ENCODE results near the gene MS4A3. TPM values are rescaled to one million over a fixed set of nuclear protein-coding genes. Genes with fewer than 3 reads are reported as not detected.
"Not testable (repeated sequence)": the region's sequence is repeated elsewhere in the genome, so short reads cannot be mapped to it uniquely, and the experiment has no call there.

The MS4A3 gene
- total RNA-seq, 1 donor from 2014 or later: 6.8 TPM

DNA sequence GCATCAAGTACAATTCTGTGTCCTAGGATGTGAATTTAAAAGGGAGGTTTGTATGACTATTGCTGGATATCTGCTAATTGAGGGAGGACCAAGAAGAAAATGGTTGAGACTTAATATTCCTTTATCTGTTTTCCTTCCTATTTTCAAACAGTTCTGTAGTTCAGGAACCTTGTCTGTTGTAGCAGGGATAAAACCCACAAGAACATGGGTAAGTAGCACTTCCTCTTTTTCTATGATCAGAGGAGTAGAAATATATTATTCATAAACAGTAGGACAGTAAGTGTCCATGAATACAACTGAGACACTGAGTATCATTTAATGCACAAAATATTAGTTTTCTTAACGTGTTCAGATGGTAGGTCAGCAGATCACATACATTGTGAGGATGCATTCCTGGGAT, 7.6 kb downstream of the MS4A3 start:
- H3K27ac ChIP-seq (ENCODE audit: low read depth, low read length): no peak overlapping the region
- no peaks in the 10 kb centered on the region for H3K4me1 ChIP-seq (ENCODE audit: control insufficient read depth in 3 of 3, insufficient read depth in 3 of 3, low read length in 3 of 3)
- no peaks in the 10 kb centered on the region for H3K27me3 ChIP-seq (ENCODE audit: control insufficient read depth in 3 of 3, insufficient read depth in 3 of 3, low read length in 3 of 3)
- H3K36me3 ChIP-seq (ENCODE audit: control insufficient read depth in 3 of 3, insufficient read depth in 3 of 3, low read length in 3 of 3): no peaks in the 10 kb centered on the region
- no peak overlapping the region for H3K9ac ChIP-seq (ENCODE audit: low read depth in 1 of 3, low read length in 3 of 3)
- H3K9me3 ChIP-seq (ENCODE audit: control insufficient read depth in 3 of 3, low read length in 3 of 3): no peaks in the 10 kb centered on the region
- no peak overlapping the region for H3K4me3 ChIP-seq (ENCODE audit: low read length in 3 of 3)

DNA sequence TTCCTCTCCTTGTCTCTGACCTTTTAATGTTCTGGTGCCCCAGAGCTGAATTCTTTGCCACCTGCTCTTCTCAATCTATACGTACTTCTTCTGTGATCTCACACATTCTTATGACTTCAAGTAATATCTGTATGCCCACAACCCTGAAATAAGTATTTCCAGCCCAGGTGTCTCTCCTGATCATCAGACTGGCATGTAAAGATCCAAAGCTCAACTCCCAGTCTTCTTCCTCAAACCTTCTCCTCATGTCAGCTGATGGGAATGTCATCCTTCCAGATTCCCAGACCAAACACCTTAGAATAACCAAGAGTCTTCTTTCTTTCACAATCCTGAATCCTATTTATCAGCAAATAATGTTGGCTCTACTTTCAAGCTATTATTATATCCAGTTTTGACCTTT, 9.3 kb downstream of the MS4A3 start:
- H3K4me1 ChIP-seq (ENCODE audit: control insufficient read depth in 3 of 3, insufficient read depth in 3 of 3, low read length in 3 of 3): no peaks in the 10 kb centered on the region

DNA sequence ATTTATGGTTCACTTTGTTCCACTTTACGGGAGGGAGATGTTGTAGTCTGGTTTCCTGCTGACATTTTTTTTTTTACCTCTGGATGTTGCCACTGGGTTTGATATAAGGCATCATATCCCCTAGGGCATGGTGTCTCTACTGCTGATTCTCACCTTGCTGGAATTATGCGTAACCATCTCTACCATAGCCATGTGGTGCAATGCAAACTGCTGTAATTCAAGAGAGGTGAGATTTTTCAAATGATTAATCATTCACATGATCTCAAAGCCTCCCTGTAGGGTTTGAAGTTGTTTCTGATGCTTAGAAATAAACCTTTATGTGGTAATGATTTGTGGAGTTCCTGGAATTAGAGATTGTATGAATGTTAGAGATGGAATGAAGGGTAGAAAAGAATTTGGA, 13.0 kb downstream of the MS4A3 start:
- Histone ChIP-seq H3K36me3 (ENCODE audit: control insufficient read depth in 3 of 3, insufficient read depth in 3 of 3, low read length in 3 of 3) (no peaks in the 10 kb centered on the region), H3K4me1 (ENCODE audit: control insufficient read depth in 3 of 3, insufficient read depth in 3 of 3, low read length in 3 of 3) (no peaks in the 10 kb centered on the region), H3K9me3 (ENCODE audit: control insufficient read depth in 3 of 3, low read length in 3 of 3) (no peaks in the 10 kb centered on the region), H3K9ac (ENCODE audit: low read depth in 1 of 3, low read length in 3 of 3) (no peak overlapping the region), H3K27me3 (ENCODE audit: control insufficient read depth in 3 of 3, insufficient read depth in 3 of 3, low read length in 3 of 3) (no peaks in the 10 kb centered on the region), H3K4me3 (ENCODE audit: low read length in 3 of 3) (no peak overlapping the region), H3K27ac (ENCODE audit: low read depth, low read length) (no peak overlapping the region)

More for the DNA sequence above, 9.3 kb downstream of the MS4A3 start:
- Histone ChIP-seq H3K9me3 (ENCODE audit: control insufficient read depth in 3 of 3, low read length in 3 of 3) (no peaks in the 10 kb centered on the region), H3K4me3 (ENCODE audit: low read length in 3 of 3) (no peak overlapping the region), H3K9ac (ENCODE audit: low read depth in 1 of 3, low read length in 3 of 3) (no peak overlapping the region), H3K27ac (ENCODE audit: low read depth, low read length) (no peak overlapping the region), H3K36me3 (ENCODE audit: control insufficient read depth in 3 of 3, insufficient read depth in 3 of 3, low read length in 3 of 3) (no peaks in the 10 kb centered on the region), H3K27me3 (ENCODE audit: control insufficient read depth in 3 of 3, insufficient read depth in 3 of 3, low read length in 3 of 3) (no peaks in the 10 kb centered on the region)

DNA sequence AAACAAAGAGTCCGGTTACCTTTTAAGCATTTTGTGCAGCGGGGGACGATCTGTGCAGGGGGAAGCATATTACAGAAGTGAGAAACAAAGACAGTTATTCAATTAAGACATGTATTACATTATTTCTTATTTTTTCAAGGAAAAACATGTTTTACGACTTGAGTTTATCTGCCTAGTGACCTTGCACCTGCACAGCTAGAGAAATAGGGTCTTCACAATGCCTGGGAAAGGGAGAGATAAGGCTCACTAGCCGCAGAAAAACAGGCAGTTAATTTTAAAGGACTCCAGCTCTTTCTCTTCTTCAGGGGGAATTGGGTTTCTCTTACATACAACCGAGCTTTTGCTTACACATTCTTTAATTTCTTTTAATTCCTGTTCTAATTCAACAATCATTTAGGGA, 15.2 kb downstream of the MS4A3 start:
- not testable (repeated sequence) for H3K27ac ChIP-seq (ENCODE audit: low read depth, low read length); H3K4me3 ChIP-seq (ENCODE audit: low read length in 3 of 3); H3K4me1 ChIP-seq (ENCODE audit: control insufficient read depth in 3 of 3, insufficient read depth in 3 of 3, low read length in 3 of 3); H3K36me3 ChIP-seq (ENCODE audit: control insufficient read depth in 3 of 3, insufficient read depth in 3 of 3, low read length in 3 of 3); H3K9me3 ChIP-seq (ENCODE audit: control insufficient read depth in 3 of 3, low read length in 3 of 3); H3K9ac ChIP-seq (ENCODE audit: low read depth in 1 of 3, low read length in 3 of 3); H3K27me3 ChIP-seq (ENCODE audit: control insufficient read depth in 3 of 3, insufficient read depth in 3 of 3, low read length in 3 of 3)

DNA sequence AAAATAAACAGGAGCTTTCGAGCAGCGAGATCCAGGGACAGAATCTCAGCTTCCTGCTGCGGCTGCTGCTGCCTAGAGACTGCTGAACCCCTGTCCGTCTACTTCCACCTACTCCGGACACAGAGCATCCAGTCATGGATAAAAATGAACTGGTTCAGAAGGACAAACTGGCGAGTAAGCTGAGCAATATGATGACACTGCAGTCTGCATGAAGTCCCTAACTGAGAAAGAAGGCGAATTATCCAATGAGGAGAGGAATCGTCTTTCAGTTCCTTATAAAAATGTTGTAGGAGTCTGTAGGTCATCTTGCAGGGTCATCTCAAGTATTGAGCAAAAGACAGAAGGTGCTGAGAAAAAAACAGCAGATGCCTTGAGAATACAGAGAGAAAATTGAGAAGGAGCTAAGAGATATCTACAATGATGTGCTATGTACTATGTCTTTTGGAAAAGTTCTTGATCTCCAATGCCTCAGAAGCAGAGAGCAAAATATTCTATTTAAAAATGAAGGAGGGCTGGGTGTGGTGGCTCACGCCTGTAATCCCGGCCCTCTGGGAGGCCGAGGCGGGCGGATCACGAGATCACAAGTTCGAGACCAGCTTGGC, 20.9 kb downstream of the MS4A3 start:
- Histone ChIP-seq H3K4me3 (ENCODE audit: low read length in 3 of 3) (no peak overlapping the region), H3K9me3 (ENCODE audit: control insufficient read depth in 3 of 3, low read length in 3 of 3) (no peaks in the 10 kb centered on the region), H3K27me3 (ENCODE audit: control insufficient read depth in 3 of 3, insufficient read depth in 3 of 3, low read length in 3 of 3) (no peaks in the 10 kb centered on the region), H3K4me1 (ENCODE audit: control insufficient read depth in 3 of 3, insufficient read depth in 3 of 3, low read length in 3 of 3) (no peaks in the 10 kb centered on the region), H3K9ac (ENCODE audit: low read depth in 1 of 3, low read length in 3 of 3) (no peak overlapping the region), H3K27ac (ENCODE audit: low read depth, low read length) (no peak overlapping the region), H3K36me3 (ENCODE audit: control insufficient read depth in 3 of 3, insufficient read depth in 3 of 3, low read length in 3 of 3) (no peaks in the 10 kb centered on the region)

DNA sequence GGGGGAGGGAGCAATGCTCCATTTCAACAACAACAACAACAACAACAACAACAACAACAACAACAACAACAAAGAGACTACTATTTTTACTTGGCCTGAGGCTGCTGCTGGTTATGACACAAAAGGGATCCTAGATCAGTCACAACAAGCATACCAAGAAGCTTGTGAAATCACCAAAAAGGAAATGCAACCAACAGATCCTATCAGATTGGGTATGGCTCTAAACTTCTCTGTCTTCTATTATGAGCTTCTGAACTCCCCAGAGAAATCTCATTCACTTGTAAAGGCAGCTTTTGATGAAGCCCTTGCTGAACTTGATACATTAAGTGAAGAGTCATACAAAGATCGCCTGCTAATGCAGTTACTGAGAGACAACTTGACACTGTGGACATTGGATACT, 21.5 kb downstream of the MS4A3 start:
- H3K4me3 ChIP-seq (ENCODE audit: low read length in 3 of 3): no peak overlapping the region
- no peak overlapping the region for H3K27ac ChIP-seq (ENCODE audit: low read depth, low read length)
- no peak overlapping the region for H3K9ac ChIP-seq (ENCODE audit: low read depth in 1 of 3, low read length in 3 of 3)
- H3K27me3 ChIP-seq (ENCODE audit: control insufficient read depth in 3 of 3, insufficient read depth in 3 of 3, low read length in 3 of 3): no peaks in the 10 kb centered on the region
- no peaks in the 10 kb centered on the region for H3K4me1 ChIP-seq (ENCODE audit: control insufficient read depth in 3 of 3, insufficient read depth in 3 of 3, low read length in 3 of 3)
- no peaks in the 10 kb centered on the region for H3K36me3 ChIP-seq (ENCODE audit: control insufficient read depth in 3 of 3, insufficient read depth in 3 of 3, low read length in 3 of 3)
- no peaks in the 10 kb centered on the region for H3K9me3 ChIP-seq (ENCODE audit: control insufficient read depth in 3 of 3, low read length in 3 of 3)

DNA sequence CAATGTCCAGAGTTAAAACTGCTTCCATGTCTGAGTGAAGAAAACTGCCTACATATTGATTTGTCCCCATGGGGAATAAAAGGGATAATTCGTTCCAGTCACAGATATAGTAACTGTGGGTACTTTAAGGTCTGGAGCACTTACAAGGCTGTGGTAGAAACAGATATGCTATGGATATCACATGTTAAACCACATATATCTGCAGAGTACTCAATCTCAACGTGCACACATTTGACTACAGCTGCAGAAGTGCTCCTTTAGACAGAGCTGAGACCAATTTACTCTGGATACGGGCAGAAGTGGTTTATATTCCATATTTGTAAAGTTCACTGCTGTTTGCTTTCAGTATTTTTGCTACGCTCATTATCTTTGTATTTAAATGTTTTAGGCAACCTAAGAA, 22.3 kb downstream of the MS4A3 start:
- Histone ChIP-seq H3K27ac (ENCODE audit: low read depth, low read length) (no peak overlapping the region), H3K27me3 (ENCODE audit: control insufficient read depth in 3 of 3, insufficient read depth in 3 of 3, low read length in 3 of 3) (no peaks in the 10 kb centered on the region), H3K9ac (ENCODE audit: low read depth in 1 of 3, low read length in 3 of 3) (no peak overlapping the region), H3K4me1 (ENCODE audit: control insufficient read depth in 3 of 3, insufficient read depth in 3 of 3, low read length in 3 of 3) (no peaks in the 10 kb centered on the region), H3K9me3 (ENCODE audit: control insufficient read depth in 3 of 3, low read length in 3 of 3) (no peaks in the 10 kb centered on the region), H3K4me3 (ENCODE audit: low read length in 3 of 3) (no peak overlapping the region), H3K36me3 (ENCODE audit: control insufficient read depth in 3 of 3, insufficient read depth in 3 of 3, low read length in 3 of 3) (no peaks in the 10 kb centered on the region)

DNA sequence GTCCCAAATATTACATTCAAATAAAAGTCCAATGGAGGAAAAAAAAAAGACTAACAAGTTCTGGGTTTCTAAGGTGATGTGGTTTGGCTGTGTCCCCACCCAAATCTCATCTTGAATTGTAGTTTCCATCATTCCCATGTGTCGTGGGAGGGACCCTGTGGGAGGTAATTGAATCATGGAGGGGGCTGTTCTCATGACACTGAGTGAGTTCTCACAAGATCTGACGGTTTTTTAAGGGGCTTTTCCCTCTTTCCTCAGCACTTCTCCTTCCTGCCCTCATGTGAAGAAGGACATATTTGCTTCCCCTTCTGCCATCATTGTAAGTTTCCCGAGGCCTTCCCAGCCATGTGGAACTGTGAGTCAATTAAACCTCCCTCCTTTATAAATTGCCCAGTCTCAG, 24.1 kb downstream of the MS4A3 start:
- Histone ChIP-seq H3K27me3 (ENCODE audit: control insufficient read depth in 3 of 3, insufficient read depth in 3 of 3, low read length in 3 of 3) (no peaks in the 10 kb centered on the region), H3K4me3 (ENCODE audit: low read length in 3 of 3) (no peak overlapping the region), H3K4me1 (ENCODE audit: control insufficient read depth in 3 of 3, insufficient read depth in 3 of 3, low read length in 3 of 3) (no peaks in the 10 kb centered on the region), H3K36me3 (ENCODE audit: control insufficient read depth in 3 of 3, insufficient read depth in 3 of 3, low read length in 3 of 3) (no peaks in the 10 kb centered on the region), H3K9me3 (ENCODE audit: control insufficient read depth in 3 of 3, low read length in 3 of 3) (no peaks in the 10 kb centered on the region), H3K9ac (ENCODE audit: low read depth in 1 of 3, low read length in 3 of 3) (no peak overlapping the region), H3K27ac (ENCODE audit: low read depth, low read length) (no peak overlapping the region)

DNA sequence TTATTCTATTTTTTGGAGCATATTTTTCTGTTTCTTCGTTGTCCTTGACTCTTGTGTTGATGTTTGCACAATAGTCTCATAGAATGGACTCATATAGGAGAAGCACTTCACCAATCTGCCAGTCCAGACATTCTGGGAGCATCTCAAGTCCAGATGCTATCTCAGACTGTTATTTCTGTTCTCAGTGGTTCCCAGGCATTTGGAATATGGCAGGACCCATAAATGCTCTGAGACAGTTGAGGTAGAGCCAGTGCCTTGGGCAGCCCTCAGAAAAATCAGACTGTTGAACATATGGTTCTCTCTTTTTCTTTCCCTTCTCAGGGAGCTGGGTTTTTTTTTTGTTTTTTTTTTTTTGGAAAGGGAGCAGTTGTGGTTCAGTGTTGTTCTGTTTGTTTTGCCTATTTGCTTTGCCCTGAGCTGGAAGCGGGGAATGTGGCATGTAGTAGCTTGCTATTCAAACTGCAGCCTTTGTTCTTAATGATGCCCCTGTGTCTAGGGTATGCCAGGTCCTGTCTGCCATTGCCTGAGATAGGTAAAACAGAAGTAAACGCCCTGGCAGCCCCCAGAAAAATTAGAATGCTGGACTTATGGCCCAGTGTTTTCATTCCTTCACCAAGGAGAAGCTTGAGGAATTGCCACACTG, 28.3 kb downstream of the MS4A3 start:
- Histone ChIP-seq H3K36me3 (ENCODE audit: control insufficient read depth in 3 of 3, insufficient read depth in 3 of 3, low read length in 3 of 3) (no peaks in the 10 kb centered on the region), H3K9ac (ENCODE audit: low read depth in 1 of 3, low read length in 3 of 3) (no peak overlapping the region), H3K9me3 (ENCODE audit: control insufficient read depth in 3 of 3, low read length in 3 of 3) (no peaks in the 10 kb centered on the region), H3K27me3 (ENCODE audit: control insufficient read depth in 3 of 3, insufficient read depth in 3 of 3, low read length in 3 of 3) (no peaks in the 10 kb centered on the region), H3K27ac (ENCODE audit: low read depth, low read length) (no peak overlapping the region), H3K4me1 (ENCODE audit: control insufficient read depth in 3 of 3, insufficient read depth in 3 of 3, low read length in 3 of 3) (no peaks in the 10 kb centered on the region), H3K4me3 (ENCODE audit: low read length in 3 of 3) (no peak overlapping the region)

DNA sequence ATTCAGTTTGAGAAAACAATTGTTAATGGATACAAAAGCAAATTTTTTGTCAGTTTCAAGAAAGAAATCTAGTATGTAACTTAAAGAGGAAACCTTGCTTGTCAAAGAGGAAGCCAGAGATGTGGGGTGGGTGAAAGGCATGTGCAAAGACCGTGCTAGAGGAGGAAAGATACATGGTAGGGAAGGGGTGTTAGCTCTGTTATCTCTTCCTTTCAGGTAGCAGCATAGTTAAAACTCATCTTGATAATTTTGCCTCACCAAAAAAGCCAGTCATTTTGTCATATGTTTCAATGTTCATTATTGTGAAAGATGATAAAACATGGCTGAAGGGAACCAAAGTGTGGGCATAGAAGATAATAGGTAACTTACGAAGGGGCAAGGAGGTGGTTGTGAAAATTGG, 29.4 kb downstream of the MS4A3 start:
- H3K9me3 ChIP-seq (ENCODE audit: control insufficient read depth in 3 of 3, low read length in 3 of 3): no peaks in the 10 kb centered on the region
- H3K4me1 ChIP-seq (ENCODE audit: control insufficient read depth in 3 of 3, insufficient read depth in 3 of 3, low read length in 3 of 3): no peaks in the 10 kb centered on the region
- no peak overlapping the region for H3K27ac ChIP-seq (ENCODE audit: low read depth, low read length)
- no peaks in the 10 kb centered on the region for H3K27me3 ChIP-seq (ENCODE audit: control insufficient read depth in 3 of 3, insufficient read depth in 3 of 3, low read length in 3 of 3)
- H3K9ac ChIP-seq (ENCODE audit: low read depth in 1 of 3, low read length in 3 of 3): no peak overlapping the region
- no peak overlapping the region for H3K4me3 ChIP-seq (ENCODE audit: low read length in 3 of 3)
- H3K36me3 ChIP-seq (ENCODE audit: control insufficient read depth in 3 of 3, insufficient read depth in 3 of 3, low read length in 3 of 3): no peaks in the 10 kb centered on the region
